Activated naive CD4-positive, alpha-beta T cell treated with anti-CD3 and anti-CD28 coated beads, Interleukin-2, amount 50 U/mL, for 16 hours (primary cell): ENCODE results near the gene MCF2L.
"Not testable (repeated sequence)": the region's sequence is repeated elsewhere in the genome, so short reads cannot be mapped to it uniquely, and the experiment has no call there.

Experiments used
- DNase-seq: peaks from one replicate; pipeline ENCODE4 v3.0.0-alpha.2; 2020

The MCF2L gene

GRCh38 chr13:113099142-113099541, 130.1 kb downstream of the MCF2L start:
- DNase-seq, result no peak

GRCh38 chr13:113102302-113102701, 133.3 kb downstream of the MCF2L start:
- not testable (repeated sequence) for DNase-seq

GRCh38 chr13:113102727-113103126, 133.7 kb downstream of the MCF2L start:
- DNase-seq, result no peak

- DNase-seq, result no peak
Observed at GRCh38 chr13:113103646-113104045, 134.6 kb downstream of the MCF2L start.

- DNase-seq, result no peak
Observed at GRCh38 chr13:113105032-113105920, 136.3 kb downstream of the MCF2L start, which contains the start of gene F7. TSS of gene F7 (plus strand) at chr13:113105791. CDS start at chr13:113105842, 51 bp downstream.

GRCh38 chr13:113105921-113106452, 137.0 kb downstream of the MCF2L start:
- no peak for DNase-seq

- no peak for DNase-seq
Observed at GRCh38 chr13:113106711-113107351, 137.8 kb downstream of the MCF2L start.

- DNase-seq, result not testable (repeated sequence)
Observed at GRCh38 chr13:113108521-113108920, 139.5 kb downstream of the MCF2L start.

GRCh38 chr13:113109151-113110047, 140.4 kb downstream of the MCF2L start:
- peak; percentile 13 for DNase-seq

GRCh38 chr13:113110048-113110851, 141.2 kb downstream of the MCF2L start:
- DNase-seq, result peak; percentile 51

- DNase-seq, result peak; percentile 23
Observed at GRCh38 chr13:113110852-113111315, 141.9 kb downstream of the MCF2L start.

GRCh38 chr13:113111821-113112220, 142.8 kb downstream of the MCF2L start:
- not testable (repeated sequence) for DNase-seq

- DNase-seq, result not testable (repeated sequence)
Observed at GRCh38 chr13:113112475-113112874, 143.5 kb downstream of the MCF2L start.

GRCh38 chr13:113112893-113113845, 144.2 kb downstream of the MCF2L start:
- DNase-seq, result no peak

GRCh38 chr13:113113846-113114271, 144.8 kb downstream of the MCF2L start:
- DNase-seq, result no peak

GRCh38 chr13:113114511-113115362, 145.7 kb downstream of the MCF2L start:
- no peak for DNase-seq

GRCh38 chr13:113115363-113116205, 146.6 kb downstream of the MCF2L start:
- DNase-seq, result no peak

GRCh38 chr13:113116206-113116800, 147.3 kb downstream of the MCF2L start:
- DNase-seq, result no peak
